KMS-11 (cell line): ENCODE results near the gene TJP1.

Source experiments
- H2AFZ ChIP-seq: fragments of 200-600 bp; sonication (generic); 2 replicates; pipeline ENCODE4 v1.6.1; 2016; ENCODE audit warnings: antibody characterized with exemption, mixed run types, low read depth
- H3K27ac ChIP-seq: fragments of 200-600 bp; sonication (generic); 2 replicates; pipeline ENCODE4 v1.6.1; 2016; ENCODE audit warnings: mild to moderate bottlenecking, mixed run types
- H3K27me3 ChIP-seq: fragments of 200-600 bp; sonication (generic); 2 replicates; pipeline ENCODE4 v1.6.1; 2017; ENCODE audit warnings: mild to moderate bottlenecking, low read depth, mixed run types, moderate library complexity; ENCODE audit not compliant: insufficient read depth
- H3K36me3 ChIP-seq: fragments of 200-600 bp; sonication (generic); 2 replicates; pipeline ENCODE4 v1.6.1; 2017; ENCODE audit warnings: mild to moderate bottlenecking, mixed run types; ENCODE audit not compliant: insufficient read depth
- H3K4me1 ChIP-seq: fragments of 200-600 bp; sonication (generic); 2 replicates; pipeline ENCODE4 v1.6.1; 2016; ENCODE audit warnings: mild to moderate bottlenecking, low read depth, mixed run types; ENCODE audit not compliant: poor library complexity, severe bottlenecking
- H3K4me2 ChIP-seq: fragments of 200-600 bp; sonication (generic); 2 replicates; pipeline ENCODE4 v1.7.0; 2016; ENCODE audit warnings: mild to moderate bottlenecking, mixed run types
- H3K4me3 ChIP-seq: fragments of 200-600 bp; sonication (generic); IDR thresholded peaks from 2 replicates; pipeline ENCODE4 v1.6.1; 2017; ENCODE audit warnings: low read depth, low read length, mixed read lengths; ENCODE audit not compliant: insufficient read depth
- H3K79me2 ChIP-seq: fragments of 200-600 bp; sonication (generic); 2 replicates; pipeline ENCODE4 v1.6.1; 2016; ENCODE audit warnings: low read depth, mixed run types; ENCODE audit not compliant: insufficient read depth
- H3K9ac ChIP-seq: fragments of 200-600 bp; sonication (generic); 2 replicates; pipeline ENCODE4 v1.6.1; 2016; ENCODE audit warnings: mild to moderate bottlenecking, mixed run types
- H4K20me1 ChIP-seq: fragments of 200-600 bp; sonication (generic); 2 replicates; pipeline ENCODE4 v1.6.1; 2016; ENCODE audit warnings: mild to moderate bottlenecking, mixed run types; ENCODE audit not compliant: insufficient read depth
- TF ChIP-seq, protein P1 (sequence below): fragments of 200-600 bp; sonication (generic); conservative IDR thresholded peaks from 2 replicates; pipeline ENCODE4 v1.6.1; 2017; ENCODE audit warnings: low read depth, mild to moderate bottlenecking, antibody characterized with exemption, low read length, moderate library complexity, mixed read lengths

Gene TJP1

DNA sequence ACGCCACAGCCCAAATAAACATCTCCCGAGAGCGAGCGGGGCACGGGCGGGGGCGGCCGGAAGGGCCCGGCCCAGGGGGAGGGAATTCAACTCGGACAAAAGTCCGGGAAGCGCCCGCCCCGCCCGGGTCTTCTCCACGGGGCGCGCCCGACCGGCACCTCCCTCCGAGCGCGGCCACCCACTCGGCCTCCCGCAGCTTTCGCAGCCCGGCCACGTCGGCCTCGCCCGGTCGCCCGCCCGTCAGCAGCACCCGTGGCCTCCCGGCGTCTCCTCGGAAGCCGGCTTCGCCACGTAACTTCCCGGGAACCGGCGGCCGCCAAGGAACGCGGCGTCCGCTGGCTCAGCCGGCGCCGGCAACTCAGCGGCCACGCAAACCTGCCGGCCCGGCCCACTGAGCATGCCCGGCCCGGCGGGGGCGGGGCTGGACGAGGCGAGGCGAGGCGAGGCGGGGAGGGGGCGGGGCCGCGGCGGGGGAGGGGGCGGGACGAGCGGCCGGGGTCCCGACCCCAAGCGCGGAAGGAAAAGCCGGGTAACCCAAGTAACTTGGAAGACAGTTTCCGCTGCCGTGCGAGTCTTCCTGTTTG is at the start of gene TJP1:
Gene TJP1 (minus strand): TSS at position 369 of the 584 bp plus-strand sequence. CDS start 440 bp downstream, outside the sequence.
- Histone ChIP-seq H3K27ac (peak within 1 kb of the TSS; percentile 16; the same call in 1 of the 2 replicates), H3K4me2 (peak within 1 kb of the TSS; percentile 92)

DNA sequence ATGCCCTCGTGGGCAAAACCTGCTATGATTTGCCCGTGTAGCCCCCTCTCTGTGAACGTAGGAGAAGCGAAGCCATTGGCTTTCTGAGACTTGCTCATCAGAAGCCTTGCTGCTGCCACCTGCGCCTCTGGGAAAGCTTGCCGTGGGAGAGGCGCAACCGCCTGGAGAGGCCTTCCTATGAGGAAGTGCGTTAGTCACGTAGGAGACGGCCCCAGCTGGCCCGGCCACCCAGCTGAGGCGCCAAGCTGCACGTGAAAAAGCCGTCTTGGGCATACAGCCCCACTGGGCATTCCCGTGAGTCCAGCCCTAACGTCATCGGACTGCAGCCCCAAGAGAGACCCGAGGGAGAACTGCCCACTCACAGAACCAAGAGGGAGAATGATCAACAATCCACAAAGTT is 49.1 kb upstream of the TJP1 start:
- TF ChIP-seq, protein P1, sequence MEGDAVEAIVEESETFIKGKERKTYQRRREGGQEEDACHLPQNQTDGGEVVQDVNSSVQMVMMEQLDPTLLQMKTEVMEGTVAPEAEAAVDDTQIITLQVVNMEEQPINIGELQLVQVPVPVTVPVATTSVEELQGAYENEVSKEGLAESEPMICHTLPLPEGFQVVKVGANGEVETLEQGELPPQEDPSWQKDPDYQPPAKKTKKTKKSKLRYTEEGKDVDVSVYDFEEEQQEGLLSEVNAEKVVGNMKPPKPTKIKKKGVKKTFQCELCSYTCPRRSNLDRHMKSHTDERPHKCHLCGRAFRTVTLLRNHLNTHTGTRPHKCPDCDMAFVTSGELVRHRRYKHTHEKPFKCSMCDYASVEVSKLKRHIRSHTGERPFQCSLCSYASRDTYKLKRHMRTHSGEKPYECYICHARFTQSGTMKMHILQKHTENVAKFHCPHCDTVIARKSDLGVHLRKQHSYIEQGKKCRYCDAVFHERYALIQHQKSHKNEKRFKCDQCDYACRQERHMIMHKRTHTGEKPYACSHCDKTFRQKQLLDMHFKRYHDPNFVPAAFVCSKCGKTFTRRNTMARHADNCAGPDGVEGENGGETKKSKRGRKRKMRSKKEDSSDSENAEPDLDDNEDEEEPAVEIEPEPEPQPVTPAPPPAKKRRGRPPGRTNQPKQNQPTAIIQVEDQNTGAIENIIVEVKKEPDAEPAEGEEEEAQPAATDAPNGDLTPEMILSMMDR, result no peak
- Histone ChIP-seq H4K20me1 (no peaks in the 10 kb centered on the region), H3K79me2 (no peaks in the 10 kb centered on the region), H3K4me3 (no peak overlapping the region), H2AFZ (no peak overlapping the region), H3K36me3 (no peaks in the 10 kb centered on the region), H3K4me2 (no peak overlapping the region), H3K9ac (no peak overlapping the region), H3K4me1 (no peaks in the 10 kb centered on the region), H3K27ac (no peak overlapping the region), H3K27me3 (no peaks in the 10 kb centered on the region)

More for the DNA sequence above, at the start of gene TJP1:
- Histone ChIP-seq H3K4me1 (peaks cover 56% of the 10 kb centered on the region), H3K4me3 (no peak within 1 kb of the TSS), H3K79me2 (peaks cover 10% of the 10 kb centered on the region; the same call in 1 of the 2 replicates), H3K36me3 (no peaks in the 10 kb centered on the region), H3K9ac (peak within 1 kb of the TSS; percentile 73), H2AFZ (peak within 1 kb of the TSS; percentile 95), H4K20me1 (peaks cover 3% of the 10 kb centered on the region), H3K27me3 (peaks cover 43% of the 10 kb centered on the region)
- TF ChIP-seq, protein P1, result no peak

DNA sequence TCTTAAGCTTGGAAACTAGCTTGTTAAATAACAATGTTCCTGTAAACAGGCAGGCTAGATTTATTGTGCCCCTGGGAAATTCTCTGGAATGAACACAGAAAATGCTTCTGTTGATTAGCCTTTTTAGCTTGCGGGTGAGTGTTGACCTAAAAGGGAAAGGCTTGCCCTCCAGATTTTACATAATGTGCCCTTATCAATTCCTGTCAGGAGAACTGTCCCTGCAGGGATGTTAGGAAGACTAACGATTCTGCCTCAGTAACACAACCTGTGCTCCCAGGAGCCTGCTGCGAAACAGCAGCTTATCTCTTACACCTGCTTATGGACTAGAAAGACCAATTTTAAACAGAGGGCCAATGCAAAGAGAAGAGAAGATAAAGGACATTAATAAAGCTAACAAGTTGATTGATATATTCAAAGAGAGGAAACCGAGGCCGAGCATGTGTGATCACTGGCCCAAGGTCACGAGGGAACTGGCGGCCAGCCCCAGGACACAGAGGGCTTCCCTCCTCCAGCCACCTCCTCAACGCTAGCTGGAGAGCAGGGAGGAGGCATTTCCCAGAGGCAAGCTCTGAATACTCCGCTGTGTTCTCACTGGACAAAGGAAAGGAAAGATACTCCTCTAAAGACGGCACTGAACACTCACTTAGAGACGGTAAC is 48.4 kb upstream of the TJP1 start:
- Histone ChIP-seq H3K36me3 (no peaks in the 10 kb centered on the region), H3K4me3 (no peak overlapping the region), H3K9ac (no peak overlapping the region), H3K4me1 (no peaks in the 10 kb centered on the region), H3K4me2 (no peak overlapping the region), H3K79me2 (no peaks in the 10 kb centered on the region), H3K27ac (no peak overlapping the region), H4K20me1 (no peaks in the 10 kb centered on the region), H3K27me3 (no peaks in the 10 kb centered on the region), H2AFZ (no peak overlapping the region)
- TF ChIP-seq, protein P1, result no peak

DNA sequence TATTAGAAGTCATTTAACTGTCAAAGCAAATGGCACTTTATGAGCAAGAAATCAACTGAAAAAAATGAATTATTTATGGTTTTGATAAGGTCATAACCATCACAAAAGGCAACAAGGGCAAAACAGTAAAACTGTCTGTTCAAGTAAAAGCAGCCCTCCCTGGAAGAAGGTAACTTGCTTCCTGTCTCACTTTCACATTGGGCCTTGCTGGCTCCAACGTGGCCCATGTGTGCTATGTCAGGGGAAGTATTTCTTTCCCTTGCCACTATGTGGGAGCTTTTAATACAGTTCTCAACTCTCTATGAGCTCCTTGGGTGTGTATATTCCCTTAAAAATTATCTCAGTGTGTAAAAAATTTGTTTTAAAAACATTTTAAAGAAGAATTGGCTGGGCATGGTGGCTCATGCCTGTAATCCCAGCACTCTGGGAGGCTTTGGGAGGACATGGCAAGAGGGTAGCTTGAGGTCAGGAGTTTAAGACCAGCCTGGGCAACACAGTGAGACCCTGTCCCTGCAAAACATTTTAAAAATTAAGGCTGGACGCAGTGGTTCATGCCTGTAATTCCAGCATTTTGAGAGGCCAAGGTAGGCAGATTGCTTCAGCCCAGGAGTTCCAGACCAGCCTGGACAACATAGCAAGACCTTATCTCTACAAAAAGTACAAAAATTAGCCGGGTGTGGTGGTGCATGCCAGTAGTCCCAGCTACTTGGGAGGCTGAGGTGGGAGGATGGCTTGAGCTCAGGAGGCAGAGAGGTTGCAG is 45.2 kb upstream of the TJP1 start:
- Histone ChIP-seq H4K20me1 (no peaks in the 10 kb centered on the region), H3K27me3 (no peaks in the 10 kb centered on the region), H3K27ac (no peak overlapping the region), H3K4me3 (no peak overlapping the region), H2AFZ (no peak overlapping the region), H3K36me3 (no peaks in the 10 kb centered on the region), H3K79me2 (no peaks in the 10 kb centered on the region), H3K4me2 (no peak overlapping the region), H3K9ac (no peak overlapping the region), H3K4me1 (no peaks in the 10 kb centered on the region)
- TF ChIP-seq, protein P1, result no peak
